ENCODE results near the gene FLOT2. TPM values are rescaled to one million over a fixed set of nuclear protein-coding genes. Genes with fewer than 3 reads are reported as not detected.
"Not testable (repeated sequence)": the region's sequence is repeated elsewhere in the genome, so short reads cannot be mapped to it uniquely, and the experiment has no call there.

The FLOT2 gene
- polyA plus RNA-seq, 1 donor (not counting 4 experiments of a cell fraction or from before 2014, with no cell fraction given): 67.2 TPM

GRCh38 chr17:28906276-28906675 is 8.7 kb upstream of the FLOT2 start:
- H3K79me2 ChIP-seq (ENCODE audit: control insufficient read depth, insufficient read depth, low read length): no peaks in the 10 kb centered on the region
- DNase-seq (ENCODE audit: low read depth, low spot score) (no peak), FAIRE-seq (no peak)
- H3K4me1 ChIP-seq (ENCODE audit: control insufficient read depth, extremely low read depth, insufficient read depth, low read length): peaks cover 36% of the 10 kb centered on the region
- H3K9ac ChIP-seq (ENCODE audit: control insufficient read depth, extremely low read depth, insufficient read depth, low read length): no peak overlapping the region
- H3K27ac ChIP-seq (ENCODE audit: control insufficient read depth, insufficient read depth, low read length): no peak overlapping the region
- H2AFZ ChIP-seq (ENCODE audit: control insufficient read depth, low read length): no peak overlapping the region
- H3K36me3 ChIP-seq (ENCODE audit: control insufficient read depth in 2 of 2, extremely low read depth in 1 of 2, insufficient read depth in 2 of 2, low read length in 2 of 2): peaks cover 29 to 39% of the 10 kb centered on the region in 2 experiments
- H3K4me3 ChIP-seq (ENCODE audit: control insufficient read depth in 2 of 3, extremely low read depth in 1 of 3, insufficient read depth in 2 of 3, low read depth in 1 of 3, low read length in 3 of 3): no peak overlapping the region
- dilution Hi-C loops (cut with MboI; ENCODE audit: extremely low pct_ligation_motif_present, low sequenced_read_pairs): no loop called here
- no peaks in the 10 kb centered on the region for H4K20me1 ChIP-seq (ENCODE audit: control insufficient read depth, extremely low read depth, insufficient read depth, low read length)
- no peaks in the 10 kb centered on the region for H3K27me3 ChIP-seq (ENCODE audit: control insufficient read depth, extremely low read depth, insufficient read depth, low read length)
- no peaks in the 10 kb centered on the region for H3K9me1 ChIP-seq (ENCODE audit: control insufficient read depth, extremely low read depth, insufficient read depth, low read length)
- H3K4me2 ChIP-seq (ENCODE audit: control insufficient read depth, extremely low read depth, insufficient read depth, low read depth, low read length): no peak overlapping the region
- H3K9me3 ChIP-seq (ENCODE audit: control insufficient read depth, low read depth, low read length): no peaks in the 10 kb centered on the region
- no peak for TF ChIP-seq EZH2 (IDR thresholded peaks at IDR 0.05; ENCODE audit: low read length)
- no peak for TF ChIP-seq CTCF (optimal IDR thresholded peaks at IDR 0.05 in 1 of 3, IDR thresholded peaks at IDR 0.05 in 1 of 3, conservative IDR thresholded peaks at IDR 0.05 in 1 of 3; ENCODE audit: extremely low read depth in 1 of 3, insufficient read depth in 2 of 3, low read length in 3 of 3)

- peak overlapping the region; percentile 7 for H3K27ac ChIP-seq (ENCODE audit: control insufficient read depth, insufficient read depth, low read length)
- H3K4me1 ChIP-seq (ENCODE audit: control insufficient read depth, extremely low read depth, insufficient read depth, low read length): peaks cover 36% of the 10 kb centered on the region
- TF ChIP-seq CTCF (optimal IDR thresholded peaks at IDR 0.05 in 1 of 3, IDR thresholded peaks at IDR 0.05 in 1 of 3, conservative IDR thresholded peaks at IDR 0.05 in 1 of 3; ENCODE audit: extremely low read depth in 1 of 3, insufficient read depth in 2 of 3, low read length in 3 of 3): no peak
- TF ChIP-seq EZH2 (IDR thresholded peaks at IDR 0.05; ENCODE audit: low read length): no peak
- DNase-seq (ENCODE audit: low read depth, low spot score) (no peak), FAIRE-seq (no peak)
- H2AFZ ChIP-seq (ENCODE audit: control insufficient read depth, low read length): no peak overlapping the region
- dilution Hi-C loops (cut with MboI; ENCODE audit: extremely low pct_ligation_motif_present, low sequenced_read_pairs): no loop called here
- H3K4me3 ChIP-seq (ENCODE audit: control insufficient read depth in 2 of 3, extremely low read depth in 1 of 3, insufficient read depth in 2 of 3, low read depth in 1 of 3, low read length in 3 of 3): no peak overlapping the region
- H3K27me3 ChIP-seq (ENCODE audit: control insufficient read depth, extremely low read depth, insufficient read depth, low read length): no peaks in the 10 kb centered on the region
- H3K9ac ChIP-seq (ENCODE audit: control insufficient read depth, extremely low read depth, insufficient read depth, low read length): no peak overlapping the region
- H3K36me3 ChIP-seq (ENCODE audit: control insufficient read depth in 2 of 2, extremely low read depth in 1 of 2, insufficient read depth in 2 of 2, low read length in 2 of 2): peaks cover 18 to 26% of the 10 kb centered on the region in 2 experiments
- H3K79me2 ChIP-seq (ENCODE audit: control insufficient read depth, insufficient read depth, low read length): no peaks in the 10 kb centered on the region
- no peaks in the 10 kb centered on the region for H3K9me1 ChIP-seq (ENCODE audit: control insufficient read depth, extremely low read depth, insufficient read depth, low read length)
- no peaks in the 10 kb centered on the region for H4K20me1 ChIP-seq (ENCODE audit: control insufficient read depth, extremely low read depth, insufficient read depth, low read length)
- no peaks in the 10 kb centered on the region for H3K9me3 ChIP-seq (ENCODE audit: control insufficient read depth, low read depth, low read length)
- H3K4me2 ChIP-seq (ENCODE audit: control insufficient read depth, extremely low read depth, insufficient read depth, low read depth, low read length): peak overlapping the region; percentile 23
Observed at GRCh38 chr17:28904800-28905199, 7.3 kb upstream of the FLOT2 start.

- H3K27me3 ChIP-seq (ENCODE audit: control insufficient read depth, extremely low read depth, insufficient read depth, low read length); H3K79me2 ChIP-seq (ENCODE audit: control insufficient read depth, insufficient read depth, low read length); H2AFZ ChIP-seq (ENCODE audit: control insufficient read depth, low read length); H3K9me3 ChIP-seq (ENCODE audit: control insufficient read depth, low read depth, low read length); dilution Hi-C loops (cut with MboI; ENCODE audit: extremely low pct_ligation_motif_present, low sequenced_read_pairs); FAIRE-seq; H4K20me1 ChIP-seq (ENCODE audit: control insufficient read depth, extremely low read depth, insufficient read depth, low read length); H3K4me3 ChIP-seq (ENCODE audit: control insufficient read depth in 2 of 3, extremely low read depth in 1 of 3, insufficient read depth in 2 of 3, low read depth in 1 of 3, low read length in 3 of 3); H3K27ac ChIP-seq (ENCODE audit: control insufficient read depth, insufficient read depth, low read length); DNase-seq (ENCODE audit: low read depth, low spot score); H3K9me1 ChIP-seq (ENCODE audit: control insufficient read depth, extremely low read depth, insufficient read depth, low read length): not testable (repeated sequence)
- Histone ChIP-seq H3K4me1 (ENCODE audit: control insufficient read depth, extremely low read depth, insufficient read depth, low read length) (peaks cover 28% of the 10 kb centered on the region), H3K9ac (ENCODE audit: control insufficient read depth, extremely low read depth, insufficient read depth, low read length) (peak overlapping the region; percentile 4), H3K36me3 (ENCODE audit: control insufficient read depth in 2 of 2, extremely low read depth in 1 of 2, insufficient read depth in 2 of 2, low read length in 2 of 2) (peaks cover 14 to 22% of the 10 kb centered on the region in 2 experiments), H3K4me2 (ENCODE audit: control insufficient read depth, extremely low read depth, insufficient read depth, low read depth, low read length) (peak overlapping the region; percentile 75)
Observed at GRCh38 chr17:28903546-28903841, 6.0 kb upstream of the FLOT2 start.

Data from keratinocyte (primary cell).